GM23338 (cell line): ENCODE data around the gene MED12L. TPM values are rescaled to one million over a fixed set of nuclear protein-coding genes. Genes with fewer than 3 reads are reported as not detected.

ENCODE experiments used
- ATAC-seq: fragments of 200-7000 bp; cut with Tn5 transposase; 3 replicates; pipeline ENCODE4 v1.9.1; 2020
- DNase-seq: peaks from one replicate; pipeline ENCODE4 v3.0.0-alpha.2; 2015; ENCODE audit warnings: low spot score
- H2AFZ ChIP-seq: fragments of 200-600 bp; sonication (generic); 2 replicates; pipeline ENCODE4 v1.8.0; 2016; ENCODE audit warnings: antibody characterized with exemption, mild to moderate bottlenecking, moderate library complexity
- H3F3A ChIP-seq: fragments of 200-600 bp; sonication (generic); replicated peaks from 2 replicates; pipeline ENCODE4 v1.8.0; 2017; ENCODE audit warnings: antibody characterized with exemption, mixed run types, low read depth
- H3K27ac ChIP-seq: fragments of 200-600 bp; sonication (generic); 2 replicates; pipeline ENCODE4 v1.6.1; 2016; ENCODE audit warnings: low read depth
- H3K27me3 ChIP-seq: fragments of 200-600 bp; sonication (generic); 2 replicates; pipeline ENCODE4 v1.8.0; 2016; ENCODE audit warnings: mild to moderate bottlenecking, mixed run types, moderate library complexity; ENCODE audit not compliant: insufficient read depth
- H3K36me3 ChIP-seq: fragments of 200-600 bp; sonication (generic); 2 replicates; pipeline ENCODE4 v1.8.0; 2016; ENCODE audit warnings: mild to moderate bottlenecking; ENCODE audit not compliant: insufficient read depth
- H3K4me1 ChIP-seq: fragments of 200-600 bp; sonication (generic); 2 replicates; pipeline ENCODE4 v1.8.0; 2016; ENCODE audit warnings: mild to moderate bottlenecking, moderate library complexity; ENCODE audit not compliant: insufficient read depth
- H3K4me2 ChIP-seq: fragments of 200-600 bp; sonication (generic); 2 replicates; pipeline ENCODE4 v1.7.1; 2017; ENCODE audit warnings: mixed run types
- H3K4me3 ChIP-seq: fragments of 200-600 bp; sonication (generic); 2 replicates; pipeline ENCODE4 v1.6.1; 2016; ENCODE audit warnings: mixed run types
- H3K79me2 ChIP-seq: fragments of 200-600 bp; sonication (generic); replicated peaks from 2 replicates; pipeline ENCODE4 v1.8.0; 2017; ENCODE audit warnings: mild to moderate bottlenecking; ENCODE audit not compliant: insufficient read depth
- H3K9me2 ChIP-seq: fragments of 200-600 bp; sonication (generic); 2 replicates; pipeline ENCODE4 v1.8.0; 2017; ENCODE audit not compliant: insufficient read depth
- H4K20me1 ChIP-seq: fragments of 200-600 bp; sonication (generic); replicated peaks from 2 replicates; pipeline ENCODE4 v1.8.0; 2017; ENCODE audit warnings: mild to moderate bottlenecking; ENCODE audit not compliant: insufficient read depth
- H3K27ac Mint-ChIP-seq: 2 replicates; pipeline ENCODE4 v1.8.0; 2020; ENCODE audit warnings: inconsistent platforms, mild to moderate bottlenecking, moderate library complexity, mixed read lengths
- H3K27me3 Mint-ChIP-seq: 3 replicates; pipeline ENCODE4 v1.8.0; 2022; ENCODE audit warnings: low read depth, mild to moderate bottlenecking, moderate library complexity, mixed read lengths, inconsistent platforms; ENCODE audit not compliant: insufficient read depth, poor library complexity
- H3K36me3 Mint-ChIP-seq: 3 replicates; pipeline ENCODE4 v1.8.0; 2021; ENCODE audit warnings: low read depth, mild to moderate bottlenecking, inconsistent platforms, moderate library complexity, mixed read lengths
- H3K4me1 Mint-ChIP-seq: 3 replicates; pipeline ENCODE4 v1.8.0; 2020; ENCODE audit warnings: mild to moderate bottlenecking, inconsistent platforms, mixed read lengths
- H3K4me3 Mint-ChIP-seq: 3 replicates; pipeline ENCODE4 v1.8.0; 2021; ENCODE audit warnings: moderate library complexity, mild to moderate bottlenecking, inconsistent platforms, mixed read lengths
- H3K9me3 Mint-ChIP-seq: 3 replicates; pipeline ENCODE4 v1.8.0; 2020; ENCODE audit warnings: moderate library complexity, mild to moderate bottlenecking, inconsistent platforms, mixed read lengths
- CREB1 ChIP-seq: fragments of 250-450 bp; sonication (Bioruptor Pico); IDR thresholded peaks from 2 replicates; pipeline ENCODE4 v1.5.0; 2020; ENCODE audit warnings: low read depth, mild to moderate bottlenecking, moderate library complexity
- CTCF ChIP-seq, 2 experiments: fragments of 200-600 bp in 1 of 2; sonication (generic) in 1 of 2; conservative IDR thresholded peaks; 2 replicates each; pipeline versions ENCODE4 v1.5.1 to v1.6.1; 2016 to 2017; ENCODE audit warnings: antibody characterized with exemption in 2 of 2, low read depth in 2 of 2, mild to moderate bottlenecking in 2 of 2, moderate library complexity in 1 of 2
- ETS1 ChIP-seq: IDR thresholded peaks from 2 replicates; pipeline ENCODE4 v1.6.1; 2016; ENCODE audit warnings: antibody characterized with exemption
- JUNB ChIP-seq: IDR thresholded peaks from one replicate; pipeline ENCODE4 v1.6.1; 2016; ENCODE audit warnings: antibody characterized with exemption; ENCODE audit not compliant: unreplicated experiment
- POLR2AphosphoS5 ChIP-seq: IDR thresholded peaks from 2 replicates; pipeline ENCODE4 v1.6.1; 2016; ENCODE audit warnings: antibody characterized with exemption, low read depth
- REST ChIP-seq: IDR thresholded peaks from one replicate; pipeline ENCODE4 v1.6.1; 2018; ENCODE audit warnings: antibody characterized with exemption; ENCODE audit not compliant: unreplicated experiment
- STAT1 ChIP-seq: IDR thresholded peaks from one replicate; pipeline ENCODE4 v1.6.1; 2016; ENCODE audit warnings: antibody characterized with exemption; ENCODE audit not compliant: unreplicated experiment
- ZNF114 ChIP-seq: fragments of 250-450 bp; sonication (Bioruptor Pico); IDR thresholded peaks from 2 replicates; pipeline ENCODE4 v1.5.0; 2020; ENCODE audit warnings: mild to moderate bottlenecking, moderate library complexity
- ZNF462 ChIP-seq: fragments of 250-450 bp; sonication (Bioruptor Pico); IDR thresholded peaks from 2 replicates; pipeline ENCODE4 v1.5.0; 2020; ENCODE audit warnings: mild to moderate bottlenecking, moderate library complexity
- polyA plus RNA-seq: library from polyadenylated mRNA; unstranded; fragments of >200 nt; fragmentation: Nextera tagmentation; extraction: Ambion mirVana; gene quantifications from 2 replicates; pipeline ENCODE4 v1.2.1, GENCODE V29; 2016
- total RNA-seq: library from RNA; depleted of rRNA; stranded (reverse); fragments of >200 nt; shearing (Covaris generic); gene quantifications from 2 replicates; pipeline ENCODE4 v1.2.3, GENCODE V29; 2014

The MED12L gene
- total and polyA plus RNA-seq, 2 experiments from 2014 or later: 5.7 to 25.0 TPM

GRCh38 chr3:151383111-151383510 lies 297.6 kb downstream of the MED12L start:
- Histone ChIP-seq H3K9me2 (no peaks in the 10 kb centered on the region), H3K27me3 (no peaks in the 10 kb centered on the region), H3K36me3 (peaks cover 14% of the 10 kb centered on the region; the same call in 1 of the 2 replicates), H3F3A (no peaks in the 10 kb centered on the region), H3K4me3 (no peak overlapping the region), H2AFZ (no peak overlapping the region), H3K27ac (no peak overlapping the region), H4K20me1 (no peaks in the 10 kb centered on the region), H3K4me2 (no peak overlapping the region), H3K79me2 (no peaks in the 10 kb centered on the region), H3K4me1 (no peaks in the 10 kb centered on the region)
- TF ChIP-seq ZNF114 (no peak), CTCF (conservative IDR thresholded peaks at IDR 0.05; ENCODE audit: low read depth in 2 of 2) (no peak), CREB1 (CRISPR knock-in tag) (no peak), ETS1 (no peak), REST (no peak), STAT1 (no peak)
- no peaks in the 10 kb centered on the region for H3K27me3 Mint-ChIP-seq
- ATAC-seq: no peak
- H3K36me3 Mint-ChIP-seq: peaks cover 20% of the 10 kb centered on the region
- DNase-seq: no peak
- no peak overlapping the region for H3K27ac Mint-ChIP-seq
- peaks cover 7% of the 10 kb centered on the region; the same call in 1 of the 3 replicates for H3K4me1 Mint-ChIP-seq
- H3K9me3 Mint-ChIP-seq: no peaks in the 10 kb centered on the region
- H3K4me3 Mint-ChIP-seq: no peak overlapping the region

GRCh38 chr3:151383956-151384355 lies 298.5 kb downstream of the MED12L start:
- Histone ChIP-seq H3K36me3 (peaks cover 14% of the 10 kb centered on the region; the same call in 1 of the 2 replicates), H3K27ac (no peak overlapping the region), H3K4me1 (no peaks in the 10 kb centered on the region), H3K4me3 (no peak overlapping the region), H3F3A (no peaks in the 10 kb centered on the region), H3K79me2 (no peaks in the 10 kb centered on the region), H4K20me1 (no peaks in the 10 kb centered on the region), H3K27me3 (no peaks in the 10 kb centered on the region), H2AFZ (no peak overlapping the region), H3K9me2 (no peaks in the 10 kb centered on the region), H3K4me2 (no peak overlapping the region)
- peaks cover 20% of the 10 kb centered on the region for H3K36me3 Mint-ChIP-seq
- H3K9me3 Mint-ChIP-seq: no peaks in the 10 kb centered on the region
- H3K4me1 Mint-ChIP-seq: peaks cover 7% of the 10 kb centered on the region; the same call in 1 of the 3 replicates
- H3K27me3 Mint-ChIP-seq: no peaks in the 10 kb centered on the region
- H3K27ac Mint-ChIP-seq: no peak overlapping the region
- DNase-seq (no peak), ATAC-seq (no peak)
- no peak overlapping the region for H3K4me3 Mint-ChIP-seq
- TF ChIP-seq JUNB (no peak), ZNF462 (CRISPR knock-in tag) (no peak), POLR2AphosphoS5 (no peak)
